GM19238 (cell line): ENCODE measurements around the gene FAM3C.

Source experiments
- DNase-seq: peaks from one replicate; pipeline ENCODE4 v3.0.0; 2011; ENCODE audit warnings: low spot score; ENCODE audit not compliant: insufficient read length

The FAM3C gene

DNA sequence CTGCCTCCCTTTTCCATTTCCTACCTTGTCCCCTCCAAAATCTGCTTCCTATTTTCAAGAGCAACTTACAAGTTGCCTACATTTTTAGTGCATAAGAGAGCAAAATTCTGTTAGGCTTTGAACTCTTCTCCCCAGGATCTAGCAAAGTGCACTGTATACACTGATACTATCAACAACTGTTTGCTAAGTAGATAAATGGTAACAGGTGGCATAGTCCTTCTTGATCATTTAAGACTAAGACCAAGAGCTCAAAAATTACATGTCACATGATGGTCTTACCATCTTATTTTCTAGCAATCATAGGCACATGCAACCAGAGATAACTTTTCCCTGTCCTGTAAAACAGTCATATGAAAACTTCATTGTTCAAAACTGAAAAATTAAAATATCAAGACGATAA lies 16.2 kb downstream of the FAM3C start:
- no peak for DNase-seq

DNA sequence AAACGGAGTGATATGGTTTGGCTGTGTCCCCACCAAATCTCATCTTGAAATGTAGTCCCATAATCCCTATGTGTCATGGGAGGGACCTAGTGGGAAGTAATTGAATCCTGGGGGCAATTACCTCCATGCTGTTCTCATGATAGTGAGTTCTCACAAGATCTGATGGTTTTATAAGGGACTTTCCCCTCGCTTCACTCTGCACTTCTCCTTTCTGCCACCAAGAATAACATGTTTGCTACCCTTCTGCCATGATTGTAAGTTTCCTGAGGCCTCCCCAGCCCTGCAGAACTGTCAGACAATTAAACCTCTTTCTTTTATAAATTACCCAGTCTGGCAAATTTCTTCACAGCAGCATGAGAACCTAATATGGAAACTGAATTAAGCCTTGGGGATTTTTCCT lies 19.1 kb downstream of the FAM3C start:
- no peak for DNase-seq

DNA sequence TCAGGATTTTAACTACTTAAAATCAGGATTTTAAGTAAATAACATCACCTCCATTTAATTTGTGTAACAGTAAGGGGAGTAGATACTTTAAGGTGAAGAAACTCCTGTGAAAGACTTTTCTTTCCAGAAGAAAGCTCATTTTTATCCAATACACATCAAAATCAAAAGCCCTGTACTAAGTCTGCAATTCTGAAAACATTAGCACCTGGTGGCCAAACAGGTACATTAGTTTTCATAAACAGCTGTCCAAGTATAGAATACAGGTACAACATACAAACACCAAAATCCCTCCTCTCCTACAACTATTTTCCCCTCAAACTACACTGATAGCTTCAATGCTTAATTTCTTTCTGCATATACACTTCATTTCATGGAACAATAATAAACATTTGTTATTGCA lies 22.9 kb downstream of the FAM3C start:
- DNase-seq: no peak

DNA sequence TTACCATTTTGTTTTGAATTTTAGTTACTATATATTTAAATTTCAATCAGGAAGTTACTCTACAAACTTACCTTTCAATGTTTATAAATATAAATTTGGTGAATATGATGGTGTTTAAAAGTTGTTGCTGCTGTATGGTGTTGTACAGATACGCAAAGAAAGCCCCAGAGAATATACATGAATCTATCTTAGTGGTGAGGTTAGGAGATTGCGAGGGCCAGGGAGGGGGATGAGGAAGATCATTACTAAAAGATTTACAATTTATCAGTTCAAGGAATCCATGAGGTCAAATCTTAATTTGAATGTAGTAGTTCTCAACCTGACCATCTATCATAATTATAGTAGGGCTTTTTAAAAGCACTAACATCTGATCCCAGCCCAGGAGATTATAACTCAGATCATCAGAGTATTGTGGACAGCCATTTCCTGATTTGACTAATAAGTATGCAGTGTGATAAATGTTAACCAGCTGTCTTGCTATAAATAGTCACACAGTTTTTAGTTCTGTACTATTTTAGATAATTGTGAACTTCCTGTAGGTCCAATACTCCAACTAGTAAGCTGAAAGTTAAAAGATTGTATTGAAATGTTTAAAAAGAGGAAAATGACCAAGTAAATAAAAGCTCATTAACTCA lies 23.6 kb downstream of the FAM3C start:
- no peak for DNase-seq

DNA sequence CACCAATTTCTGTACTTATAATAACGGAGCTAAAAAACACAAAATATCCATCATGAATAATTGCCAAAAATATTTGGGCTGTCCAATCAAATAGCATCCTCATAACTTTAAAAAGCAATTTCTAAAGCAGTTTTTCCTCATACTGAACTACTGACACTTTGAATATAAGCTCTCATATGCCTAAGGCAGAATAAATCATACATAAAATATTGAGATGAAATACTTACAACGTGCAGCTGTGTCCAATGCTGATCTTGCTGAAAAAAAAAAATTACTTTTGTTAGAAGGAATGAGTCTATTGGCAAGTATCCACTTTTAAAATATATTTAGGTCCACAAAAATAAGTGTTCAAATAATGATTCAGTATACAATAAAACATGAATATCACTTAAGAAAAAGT lies 24.2 kb downstream of the FAM3C start:
- no peak for DNase-seq

DNA sequence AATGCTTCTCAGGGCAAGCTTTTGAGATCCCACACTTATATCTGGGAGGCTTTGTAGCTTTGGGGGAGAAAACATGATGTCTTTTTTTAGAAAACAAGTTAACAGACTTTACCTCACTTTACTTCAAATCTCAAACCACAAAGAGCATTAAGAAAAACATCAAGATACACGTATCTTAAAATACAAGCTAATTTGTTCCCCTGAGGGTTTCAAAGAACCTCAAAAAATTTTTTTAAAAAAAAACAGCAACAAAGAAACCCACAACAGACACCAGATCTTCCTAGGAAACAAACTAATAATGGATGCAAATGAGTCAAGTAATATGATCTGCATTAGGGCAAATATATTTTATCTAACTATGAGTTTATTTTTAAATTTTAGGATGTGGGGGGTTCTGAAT lies 24.7 kb downstream of the FAM3C start:
- DNase-seq: no peak

DNA sequence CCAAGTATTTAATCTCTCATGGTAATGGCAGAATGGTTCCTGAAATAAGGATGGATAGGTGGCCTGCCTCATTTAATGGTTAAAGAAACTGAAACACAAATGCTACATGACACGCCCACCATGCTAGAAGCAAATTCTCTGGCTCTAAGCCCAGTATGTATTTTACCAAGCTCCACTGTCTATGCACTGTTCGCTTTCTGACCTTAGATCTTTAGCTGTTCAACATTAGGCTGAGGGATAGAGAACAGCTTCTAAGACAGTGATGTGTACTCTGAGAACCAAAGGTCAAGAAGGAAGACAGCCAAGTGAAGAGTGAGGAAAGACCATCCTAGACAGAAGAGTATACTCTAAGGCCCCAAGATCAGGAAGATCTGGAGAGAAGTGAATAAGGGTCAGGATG lies 26.6 kb downstream of the FAM3C start:
- no peak for DNase-seq

DNA sequence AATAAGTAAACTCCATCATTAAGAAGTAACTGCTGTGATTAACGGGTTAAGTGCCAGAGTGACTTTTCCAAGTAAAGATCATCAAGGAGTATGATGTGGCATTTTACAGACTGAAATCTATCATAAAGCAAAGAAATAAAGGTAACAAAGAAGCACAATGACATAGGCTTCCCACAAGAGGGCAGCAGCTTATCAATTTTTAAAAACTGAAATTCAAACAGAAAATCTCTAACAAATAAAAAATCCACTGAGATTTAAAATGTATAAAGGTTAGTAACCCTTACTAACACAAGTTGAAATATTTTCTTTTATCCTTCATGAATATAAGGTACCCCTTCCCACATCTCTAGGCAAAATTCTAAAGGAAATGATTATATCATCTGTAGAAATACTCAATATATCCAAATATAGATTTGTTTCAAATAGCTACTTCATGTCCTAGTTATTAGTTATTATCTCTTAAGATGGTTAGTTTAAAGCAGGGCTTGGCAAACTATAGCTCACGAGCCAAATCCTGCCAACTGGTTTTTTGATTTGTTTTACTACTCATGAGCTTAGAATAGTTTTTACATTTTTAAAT lies 29.2 kb downstream of the FAM3C start:
- no peak for DNase-seq

DNA sequence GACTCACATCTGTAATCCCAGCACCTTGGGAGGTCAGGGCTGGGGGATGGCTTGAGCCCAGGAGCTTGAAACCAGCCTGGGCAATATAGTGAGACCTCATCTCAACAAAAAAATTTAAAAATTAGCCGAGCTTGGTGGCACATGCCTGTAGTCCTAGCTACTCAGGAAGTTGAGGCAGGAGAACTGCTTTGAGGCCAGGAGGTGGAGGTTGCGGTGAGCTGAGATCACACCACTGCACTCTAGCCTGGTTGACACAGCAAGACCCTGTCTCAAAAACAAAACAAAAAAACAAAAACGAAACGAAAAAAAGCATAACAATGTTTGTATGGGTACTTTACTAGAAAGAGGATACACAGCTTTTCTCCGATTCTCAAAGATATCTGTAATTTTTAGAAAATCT lies 35.5 kb downstream of the FAM3C start:
- no peak for DNase-seq

DNA sequence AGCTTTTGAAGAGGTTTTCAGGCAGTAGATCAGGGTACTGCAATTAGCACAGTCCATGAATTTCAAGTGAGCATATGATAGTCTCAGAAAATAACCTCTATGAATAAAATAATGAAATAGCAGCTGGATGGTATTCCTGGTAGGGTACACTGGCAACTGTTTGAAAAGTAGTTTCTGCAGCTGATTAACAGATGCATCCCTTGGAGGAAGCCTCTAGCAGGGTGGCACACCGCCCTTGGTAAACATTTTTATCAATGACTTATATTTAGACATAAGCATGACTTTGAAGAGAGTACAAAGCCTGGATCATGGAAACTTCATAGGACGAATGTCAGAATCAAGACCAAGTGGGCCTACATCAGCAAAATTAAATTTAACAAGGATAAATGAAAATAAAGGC lies 40.5 kb downstream of the FAM3C start:
- DNase-seq: no peak

DNA sequence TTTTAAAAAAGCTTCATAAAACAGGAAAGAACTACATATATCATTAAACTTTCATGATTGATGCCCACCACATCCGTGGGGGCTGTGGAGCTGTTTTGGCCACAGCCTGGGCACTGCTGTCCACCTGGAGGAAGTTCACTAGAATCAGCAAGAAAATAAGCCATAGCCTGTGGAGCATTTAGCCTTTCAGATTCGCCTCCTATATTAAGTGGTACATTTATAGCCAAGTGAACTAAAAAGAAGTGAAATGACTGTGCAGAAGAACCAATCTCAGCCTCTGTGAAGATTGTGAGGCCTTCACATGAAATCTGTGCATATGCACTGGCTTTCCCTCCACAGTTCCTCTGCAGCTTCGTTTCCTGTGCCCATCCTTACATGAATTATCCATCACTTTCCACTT lies 43.8 kb downstream of the FAM3C start:
- no peak for DNase-seq

DNA sequence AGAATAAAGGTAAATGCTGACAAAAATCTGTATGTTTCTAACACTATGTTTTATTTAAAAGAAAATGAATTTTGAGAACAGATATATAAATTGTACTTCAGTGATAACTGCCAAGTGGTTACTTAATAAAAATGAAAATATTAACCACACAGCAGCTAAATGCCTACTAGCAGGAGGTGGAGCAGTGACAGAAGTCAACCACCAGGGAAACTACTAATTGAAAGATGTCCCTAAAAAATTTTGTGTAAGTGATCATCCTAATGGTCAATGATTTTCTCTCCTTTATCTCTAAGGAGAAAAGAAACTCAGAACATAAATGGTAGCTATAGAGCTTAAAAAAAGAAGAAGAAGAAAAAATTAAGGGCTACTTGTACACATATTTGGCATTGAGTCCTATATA lies 44.4 kb downstream of the FAM3C start:
- no peak for DNase-seq

DNA sequence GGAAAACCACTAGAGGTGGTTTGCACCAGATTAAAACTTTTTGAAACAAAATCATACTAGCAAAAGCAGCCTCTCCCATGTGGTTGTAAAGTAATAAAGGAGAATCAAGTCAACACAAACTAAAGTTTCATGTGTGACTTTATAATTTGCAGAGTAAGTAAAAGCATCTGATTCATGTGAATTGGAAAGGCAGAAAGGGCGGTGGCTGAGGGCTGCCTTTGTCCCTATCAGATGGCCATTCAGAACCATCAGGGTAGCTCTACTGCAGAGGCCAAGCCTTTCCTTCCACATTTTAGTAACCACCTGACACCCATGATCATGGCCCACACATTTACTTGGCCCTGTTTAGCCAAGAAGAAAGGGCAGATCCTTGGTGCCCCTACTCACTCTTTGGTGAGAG lies 51.6 kb downstream of the FAM3C start:
- no peak for DNase-seq

DNA sequence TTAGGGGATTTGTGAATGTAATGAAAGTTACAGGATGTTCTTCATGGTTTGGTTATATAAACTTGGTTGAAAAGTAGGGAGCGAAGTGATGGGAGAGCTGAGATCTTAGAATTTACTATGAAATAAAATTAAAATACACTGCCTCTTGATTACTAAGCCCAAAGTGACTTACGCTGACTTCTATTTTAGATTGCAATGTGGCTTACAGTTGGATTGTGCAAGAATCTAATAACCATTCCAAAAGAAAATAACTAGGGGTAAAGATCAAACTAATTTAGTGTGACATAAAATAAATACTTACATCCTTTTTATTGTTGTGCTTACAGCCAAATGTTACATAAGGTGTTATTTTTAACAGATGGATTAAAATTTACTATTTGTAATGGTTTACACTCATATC lies 52.0 kb downstream of the FAM3C start:
- no peak for DNase-seq

DNA sequence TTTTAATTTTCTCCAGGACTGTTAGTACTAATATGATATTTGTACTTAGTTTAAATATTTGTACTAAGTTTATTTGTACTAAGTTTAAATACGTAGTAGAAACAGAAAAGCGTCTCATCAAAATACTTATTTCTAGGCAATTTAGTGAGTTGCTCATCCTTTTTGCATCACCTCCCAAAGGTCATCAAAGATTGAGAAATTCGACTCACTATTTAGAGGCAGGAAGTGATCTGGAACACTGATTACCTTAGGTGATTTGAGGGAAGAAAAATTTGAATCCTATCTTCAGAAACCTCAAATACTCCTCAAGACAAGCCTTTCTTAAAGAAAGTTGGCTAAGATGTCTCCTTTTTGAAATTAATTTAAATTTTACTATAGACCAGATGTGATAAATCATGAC lies 52.8 kb downstream of the FAM3C start:
- DNase-seq: no peak

DNA sequence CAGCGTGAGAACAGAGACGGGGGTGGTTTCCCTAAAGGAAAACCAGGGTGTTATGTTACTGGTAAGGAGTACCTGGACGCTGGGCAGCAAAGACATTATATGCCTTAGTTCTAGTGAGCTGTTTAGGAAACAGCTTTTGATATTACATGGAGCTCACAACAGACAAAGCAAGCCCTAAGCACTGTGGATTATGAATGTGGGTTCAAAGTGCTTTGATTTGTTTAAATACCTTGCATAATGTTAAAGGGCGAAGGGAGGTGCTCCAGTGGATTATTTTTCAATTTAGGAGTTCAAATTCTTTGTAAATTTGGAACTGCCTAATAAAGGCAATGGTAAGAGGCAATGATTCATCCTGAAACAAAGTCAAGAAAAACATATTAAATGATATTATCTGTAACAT lies 53.5 kb downstream of the FAM3C start:
- no peak for DNase-seq

DNA sequence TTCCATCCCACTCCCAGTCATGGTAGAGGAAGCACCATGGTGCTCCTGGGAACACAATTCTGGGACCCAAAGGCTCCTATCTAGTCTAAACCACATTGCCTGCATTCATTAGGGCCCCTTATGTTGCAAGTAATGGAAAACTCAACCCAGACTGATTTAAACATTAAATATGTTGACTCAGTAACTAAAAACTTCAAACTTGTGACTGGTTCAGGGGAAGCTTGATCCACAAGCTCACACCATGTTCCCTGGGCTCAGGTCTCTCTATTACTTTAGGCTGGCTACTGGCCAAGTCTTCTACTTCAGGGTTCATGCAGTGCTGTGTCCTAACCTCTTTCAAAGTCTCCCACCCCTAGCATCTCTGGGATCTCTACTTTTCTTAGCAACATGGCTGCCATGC lies 54.2 kb downstream of the FAM3C start:
- no peak for DNase-seq

DNA sequence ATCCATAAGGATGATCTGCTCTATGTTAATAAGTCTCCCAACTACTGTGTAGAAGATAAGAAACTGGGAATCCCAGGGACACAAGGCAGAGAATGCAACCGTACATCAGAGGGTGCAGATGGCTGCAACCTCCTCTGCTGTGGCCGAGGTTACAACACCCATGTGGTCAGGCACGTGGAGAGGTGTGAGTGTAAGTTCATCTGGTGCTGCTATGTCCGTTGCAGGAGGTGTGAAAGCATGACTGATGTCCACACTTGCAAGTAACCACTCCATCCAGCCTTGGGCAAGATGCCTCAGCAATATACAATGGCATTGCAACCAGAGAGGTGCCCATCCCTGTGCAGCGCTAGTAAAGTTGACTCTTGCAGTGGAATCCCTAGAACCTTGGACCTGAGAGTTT lies 57.0 kb downstream of the FAM3C start:
- DNase-seq: no peak

DNA sequence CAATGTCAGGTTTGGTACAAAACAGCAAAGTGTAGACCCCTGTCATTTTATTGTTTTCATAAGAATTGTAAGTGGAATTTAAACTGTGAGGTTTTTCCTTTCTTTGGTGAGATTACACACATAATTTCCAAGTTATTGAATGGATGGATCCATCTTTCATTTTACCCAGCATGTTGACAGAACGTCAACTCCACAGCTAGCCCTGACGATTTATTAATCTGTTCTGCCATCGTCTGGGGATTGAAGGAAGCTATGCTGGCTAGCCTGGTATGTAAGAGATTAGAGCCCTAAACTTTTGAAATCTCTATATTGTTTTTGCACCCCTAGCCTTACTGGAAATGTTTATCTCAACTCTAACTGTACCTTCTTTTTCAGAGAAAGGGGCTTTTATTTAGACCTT lies 58.7 kb downstream of the FAM3C start:
- DNase-seq: no peak

DNA sequence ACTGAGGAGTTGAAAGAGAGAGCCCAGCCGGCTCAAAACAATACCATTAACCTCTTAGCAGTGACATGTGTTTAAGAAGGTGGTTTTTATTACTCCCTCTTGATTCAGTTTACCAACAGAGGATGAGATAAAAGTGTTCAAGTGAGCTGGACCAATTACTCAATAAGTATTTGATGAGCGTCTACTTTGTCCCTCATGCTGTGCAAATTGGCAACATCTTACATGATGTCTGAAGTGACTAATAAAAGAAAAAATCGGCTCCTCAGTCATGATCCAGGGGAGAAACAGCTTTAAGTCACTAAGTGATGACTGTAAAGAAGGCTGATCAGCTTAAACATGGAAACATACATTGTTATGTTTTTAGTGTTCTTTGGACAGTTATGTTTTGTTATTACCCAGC lies 59.5 kb downstream of the FAM3C start:
- DNase-seq: no peak

DNA sequence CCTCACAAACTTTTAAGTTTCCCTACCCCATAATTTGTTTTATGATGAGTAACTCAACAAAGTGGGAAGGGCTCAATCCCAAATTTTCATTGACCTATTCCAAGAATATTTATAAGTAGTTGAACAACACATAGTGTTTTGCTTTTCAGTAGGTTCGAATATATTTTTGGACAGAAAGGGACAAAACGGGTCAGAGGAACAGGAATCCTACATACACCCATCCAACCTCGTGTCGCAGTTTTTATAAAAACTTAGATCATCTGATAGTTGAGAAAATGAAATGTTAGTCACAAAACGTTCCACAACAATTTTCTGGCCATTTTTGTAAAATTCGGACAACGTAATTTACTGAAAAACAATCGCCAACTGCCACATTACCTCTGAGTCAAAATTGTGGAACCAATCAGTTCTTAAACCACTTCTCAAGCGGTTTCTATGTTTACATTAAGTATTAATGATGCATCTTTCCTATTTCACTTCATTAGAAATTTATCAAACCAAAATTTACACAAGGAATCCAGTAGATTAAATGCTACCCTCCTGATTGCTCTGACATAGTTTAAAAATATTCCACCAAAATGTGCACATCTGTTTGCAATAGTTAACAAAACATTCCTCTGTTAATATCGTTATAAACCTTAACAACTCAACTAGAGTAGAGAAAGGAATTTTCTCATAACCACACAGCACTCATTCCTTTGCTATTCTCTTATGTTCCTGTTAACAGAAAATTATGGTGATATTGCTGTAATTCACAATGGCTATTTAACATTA lies 61.0 kb downstream of the FAM3C start:
- DNase-seq: no peak

DNA sequence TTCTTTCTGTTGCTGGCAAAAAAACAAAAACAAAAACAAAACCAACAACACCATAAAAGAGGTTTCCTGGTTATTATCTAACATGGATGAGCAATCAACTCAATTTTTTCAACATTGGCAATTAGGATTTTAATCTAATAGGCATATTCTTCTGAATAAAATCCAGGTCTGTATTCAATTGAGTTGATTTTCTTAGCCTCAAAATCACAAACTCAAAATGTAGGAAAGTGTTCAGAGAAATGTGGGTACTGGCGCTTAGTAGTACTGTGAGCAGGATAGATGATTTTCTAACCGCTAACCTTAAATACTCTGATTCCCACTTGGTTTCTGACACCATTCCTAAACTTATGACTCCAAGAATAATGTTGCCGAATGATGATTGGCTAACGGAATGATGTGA lies 61.7 kb downstream of the FAM3C start:
- DNase-seq: no peak

DNA sequence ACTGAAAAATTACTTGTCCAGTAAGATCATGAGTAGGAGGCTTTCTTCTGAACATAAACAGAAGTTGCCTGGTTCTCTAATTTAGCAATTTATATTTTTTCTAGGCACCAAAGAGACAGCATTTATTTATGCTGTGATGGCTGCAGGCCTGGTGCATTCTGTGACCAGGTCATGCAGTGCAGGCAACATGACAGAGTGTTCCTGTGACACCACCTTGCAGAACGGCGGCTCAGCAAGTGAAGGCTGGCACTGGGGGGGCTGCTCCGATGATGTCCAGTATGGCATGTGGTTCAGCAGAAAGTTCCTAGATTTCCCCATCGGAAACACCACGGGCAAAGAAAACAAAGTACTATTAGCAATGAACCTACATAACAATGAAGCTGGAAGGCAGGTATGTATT lies 64.5 kb downstream of the FAM3C start:
- DNase-seq: no peak
